HG03565 (cell line): Measurements from ENCODE around the gene TNNC2.
"Not testable (repeated sequence)": the region's sequence is repeated elsewhere in the genome, so short reads cannot be mapped to it uniquely, and the experiment has no call there.

ENCODE experiments used
- ATAC-seq: cut with Tn5 transposase; IDR thresholded peaks from one replicate; pipeline ENCODE4 v1.9.1; 2021; ENCODE audit warnings: mild to moderate bottlenecking, moderate library complexity; ENCODE audit not compliant: unreplicated experiment

The TNNC2 gene

GRCh38 chr20:45827030-45827652 lies at the start of gene TNNC2:
Gene TNNC2 (minus strand): TSS chr20:45827312. CDS start chr20:45827248, 64 bp downstream.
- ATAC-seq, result no peak

GRCh38 chr20:45874576-45874975 lies 47.5 kb upstream of the TNNC2 start:
- ATAC-seq, result no peak

- not testable (repeated sequence) for ATAC-seq
These were observed 47.0 kb upstream of the TNNC2 start for GRCh38 chr20:45874104-45874481.

DNA sequence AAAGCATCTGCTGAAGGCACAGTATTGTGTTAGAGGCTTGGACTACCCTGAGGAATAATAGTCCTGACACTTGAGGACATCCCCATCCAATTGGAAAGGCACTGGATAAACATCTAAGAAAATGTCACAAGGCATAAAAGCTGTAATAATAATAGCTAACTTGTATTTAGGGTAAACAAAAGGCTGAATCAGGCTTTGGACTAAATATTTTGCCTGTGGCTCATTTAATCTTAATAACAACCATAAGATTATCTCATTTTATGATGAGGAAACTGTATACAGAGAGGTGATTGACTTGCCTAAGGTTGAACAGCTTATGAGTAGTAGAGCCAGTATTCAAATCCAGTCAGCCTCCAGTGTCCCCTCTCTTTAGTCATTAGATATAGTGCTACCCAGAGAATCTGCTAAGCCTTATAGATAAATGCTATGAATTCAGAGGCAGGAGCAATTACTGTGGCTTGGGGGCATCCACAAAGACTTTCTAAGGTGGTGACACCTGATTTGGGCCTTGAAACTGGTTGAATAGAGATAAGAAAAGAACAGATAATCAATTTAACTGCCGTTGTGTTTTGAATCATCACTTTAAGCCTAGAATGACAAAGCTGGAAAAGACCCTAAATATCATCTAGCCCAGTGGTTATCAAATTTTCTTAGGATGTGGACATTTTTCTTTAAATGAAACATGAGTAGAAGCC lies 46.4 kb upstream of the TNNC2 start:
- no peak for ATAC-seq

DNA sequence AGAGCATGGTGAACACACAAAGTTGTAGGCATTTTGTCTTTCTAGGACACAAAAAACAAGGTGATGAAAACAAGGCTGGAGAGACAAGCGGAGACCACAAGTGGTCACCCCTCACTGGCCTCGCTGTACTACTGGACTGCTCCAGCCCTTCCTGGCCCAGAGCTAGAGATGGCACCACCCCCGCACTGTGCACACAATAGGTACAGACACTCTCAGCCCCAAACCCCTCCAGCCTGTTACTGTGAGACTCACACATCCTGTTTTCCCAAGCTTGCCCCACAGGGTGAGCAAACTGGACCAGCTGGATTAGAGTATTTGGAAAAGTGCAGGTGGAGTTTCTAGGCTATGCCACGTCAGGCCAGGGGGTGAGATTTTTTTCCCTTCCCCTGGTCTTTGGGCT lies 45.5 kb upstream of the TNNC2 start:
- ATAC-seq, result no peak

GRCh38 chr20:45867819-45868176 lies 40.7 kb upstream of the TNNC2 start:
- ATAC-seq, result no peak

GRCh38 chr20:45867136-45867818 lies 40.2 kb upstream of the TNNC2 start:
- ATAC-seq, result no peak

DNA sequence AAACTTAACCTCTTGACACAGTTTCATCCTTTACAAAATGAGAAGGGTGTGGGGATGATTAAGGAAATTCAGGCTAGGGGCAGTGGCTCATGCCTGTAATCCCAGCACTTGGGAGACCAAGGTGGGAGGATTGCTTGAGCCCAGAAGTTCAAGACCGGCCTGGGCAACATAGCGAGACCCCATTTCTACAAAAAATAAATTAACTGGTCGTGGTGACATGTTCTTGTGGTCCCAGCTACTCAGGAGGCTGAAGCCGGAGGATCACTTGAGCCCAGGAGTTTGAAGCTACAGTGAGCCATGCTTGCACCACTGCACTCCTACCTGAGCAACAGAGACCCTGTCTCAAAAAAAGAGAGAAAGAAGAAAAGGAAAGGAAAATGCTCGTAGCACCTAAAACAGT lies 39.3 kb upstream of the TNNC2 start:
- no peak for ATAC-seq

GRCh38 chr20:45863543-45864470 lies 36.7 kb upstream of the TNNC2 start:
- no peak for ATAC-seq

- ATAC-seq, result no peak
These were observed 34.3 kb upstream of the TNNC2 start for GRCh38 chr20:45861221-45862075.

- no peak for ATAC-seq
These were observed 33.6 kb upstream of the TNNC2 start for GRCh38 chr20:45860560-45861220.

GRCh38 chr20:45859916-45860315 lies 32.8 kb upstream of the TNNC2 start:
- no peak for ATAC-seq

GRCh38 chr20:45857882-45858216 lies 30.7 kb upstream of the TNNC2 start:
- peak; percentile 17 for ATAC-seq

- peak; percentile 94 for ATAC-seq
These were observed 30.2 kb upstream of the TNNC2 start, which contains the start of the genes ACOT8 and ZSWIM3 for GRCh38 chr20:45857114-45857881. Gene ACOT8 (minus strand): TSS chr20:45857392. CDS start chr20:45857315, 77 bp downstream. Gene ZSWIM3 (plus strand): TSS chr20:45857614. CDS start chr20:45857826, 212 bp downstream.

DNA sequence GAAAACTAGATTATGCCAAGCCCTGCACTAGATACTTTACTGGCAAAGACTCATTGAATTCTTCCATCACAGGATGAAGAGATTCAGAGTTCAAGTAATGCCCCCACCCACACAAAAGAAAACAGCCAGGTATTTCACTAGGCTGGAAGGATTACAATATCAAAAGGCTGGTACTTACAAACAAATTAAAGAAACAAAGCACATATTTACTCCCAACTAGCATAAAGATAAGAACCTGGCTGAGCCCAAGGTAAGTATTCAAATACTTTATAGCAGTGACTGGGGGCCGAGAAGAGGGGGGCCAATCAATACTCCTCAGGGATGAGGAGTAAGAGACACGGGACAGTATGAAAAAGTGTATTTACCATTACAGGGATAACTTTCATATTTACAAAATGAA lies 26.4 kb upstream of the TNNC2 start:
- no peak for ATAC-seq

DNA sequence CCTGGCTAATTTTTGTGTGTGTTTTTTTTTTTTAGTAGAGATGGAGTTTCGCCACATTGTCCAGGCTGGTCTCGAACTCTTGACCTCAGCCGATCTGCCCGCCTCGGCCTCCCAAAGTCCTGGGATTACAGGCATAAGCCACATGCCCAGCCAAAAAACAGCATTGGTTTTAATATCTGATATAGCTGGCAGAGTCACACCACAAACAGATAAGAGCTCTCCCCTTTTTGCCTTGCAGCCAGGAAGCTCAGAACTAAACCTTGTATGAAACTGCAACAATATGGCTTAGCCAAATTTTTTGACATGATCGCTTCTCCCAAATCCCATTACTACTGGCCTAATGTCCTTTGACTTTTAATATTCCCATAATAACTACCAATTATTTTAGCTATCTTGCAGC lies 25.2 kb upstream of the TNNC2 start:
- no peak for ATAC-seq

DNA sequence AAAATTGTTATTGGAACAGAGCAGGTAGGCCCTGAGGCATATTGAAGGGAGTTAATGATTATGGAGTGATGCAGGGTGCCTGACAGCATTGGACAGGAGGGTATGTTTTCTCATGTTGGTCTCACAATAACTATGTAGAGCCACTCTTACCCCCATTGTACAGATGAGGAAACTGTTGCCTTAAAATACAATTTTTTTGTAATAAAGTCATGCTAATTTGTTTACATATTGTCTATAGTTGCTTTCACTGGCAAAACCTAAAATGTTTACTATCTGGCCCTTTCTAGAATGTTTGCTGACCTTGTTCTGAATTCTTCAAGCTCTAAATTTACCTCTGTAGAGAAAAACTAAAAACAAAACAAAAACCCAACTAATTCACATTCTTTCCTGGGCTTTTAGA lies 24.4 kb upstream of the TNNC2 start:
- ATAC-seq, result no peak

- ATAC-seq, result no peak
These were observed 23.8 kb upstream of the TNNC2 start for GRCh38 chr20:45850926-45851325.

DNA sequence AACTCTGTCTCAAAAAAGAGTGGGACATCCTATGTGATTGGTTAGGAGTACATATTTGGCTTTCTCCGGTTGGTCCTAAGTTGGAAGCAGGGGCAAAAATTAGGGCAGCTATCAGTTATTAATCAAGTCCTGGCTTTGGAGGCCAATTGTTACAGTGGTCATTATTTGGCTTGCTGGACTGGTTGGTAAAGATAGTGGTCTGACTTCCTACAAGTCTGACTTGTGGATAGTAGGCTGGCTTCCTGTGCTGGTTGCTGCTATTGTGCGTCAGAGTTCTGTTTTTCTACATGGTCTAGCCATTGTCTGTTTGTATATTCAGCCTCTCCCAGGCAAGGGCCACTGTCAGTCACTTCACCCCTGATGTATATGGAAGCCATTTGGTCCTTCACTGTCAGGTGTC lies 23.1 kb upstream of the TNNC2 start:
- ATAC-seq, result no peak
